ENCODE measurements around the gene TTLL5. TPM values are rescaled to one million over a fixed set of nuclear protein-coding genes. Genes with fewer than 3 reads are reported as not detected.
A peak's percentile ranks its signal among the peaks of the same experiment; 100 is the strongest.

TTLL5 gene
- total RNA-seq, 4 donors from 2014 or later, result 14.2 to 27.1 (median 21.2) TPM

GRCh38 chr14:75832621-75833297 lies 171.7 kb downstream of the TTLL5 start:
- TF ChIP-seq POLR2A (IDR thresholded peaks at IDR 0.05), result no peak
- Histone ChIP-seq H3K36me3 (peaks cover 0 to 4% (median 0%) of the 10 kb centered on the region in 3 donors), H3K4me1 (peaks cover 0 to 13% (median 0%) of the 10 kb centered on the region in 3 donors), H3K27ac (peak overlapping the region in 2 of 4 donors; percentile 16 to 32), H3K27me3 (no peaks in the 10 kb centered on the region), H3K4me3 (no peak overlapping the region), H3K9me3 (no peaks in the 10 kb centered on the region)
- intact Hi-C loops (cut with DNase I), result no loop called here
- no peak for DNase-seq
- 72 to 76% methylated on average over 10 of the region's 10 CpGs for WGBS, 2 donors

GRCh38 chr14:75833326-75834020 lies 172.4 kb downstream of the TTLL5 start:
- Histone ChIP-seq H3K4me1 (peaks cover 0 to 13% (median 0%) of the 10 kb centered on the region in 3 donors), H3K36me3 (peaks cover 0 to 4% (median 0%) of the 10 kb centered on the region in 3 donors), H3K4me3 (no peak overlapping the region), H3K9me3 (no peaks in the 10 kb centered on the region), H3K27me3 (no peaks in the 10 kb centered on the region), H3K27ac (no peak overlapping the region)
- intact Hi-C loops (cut with DNase I), result no loop called here
- TF ChIP-seq POLR2A (IDR thresholded peaks at IDR 0.05), result no peak
- TF ChIP-seq, protein P1, sequence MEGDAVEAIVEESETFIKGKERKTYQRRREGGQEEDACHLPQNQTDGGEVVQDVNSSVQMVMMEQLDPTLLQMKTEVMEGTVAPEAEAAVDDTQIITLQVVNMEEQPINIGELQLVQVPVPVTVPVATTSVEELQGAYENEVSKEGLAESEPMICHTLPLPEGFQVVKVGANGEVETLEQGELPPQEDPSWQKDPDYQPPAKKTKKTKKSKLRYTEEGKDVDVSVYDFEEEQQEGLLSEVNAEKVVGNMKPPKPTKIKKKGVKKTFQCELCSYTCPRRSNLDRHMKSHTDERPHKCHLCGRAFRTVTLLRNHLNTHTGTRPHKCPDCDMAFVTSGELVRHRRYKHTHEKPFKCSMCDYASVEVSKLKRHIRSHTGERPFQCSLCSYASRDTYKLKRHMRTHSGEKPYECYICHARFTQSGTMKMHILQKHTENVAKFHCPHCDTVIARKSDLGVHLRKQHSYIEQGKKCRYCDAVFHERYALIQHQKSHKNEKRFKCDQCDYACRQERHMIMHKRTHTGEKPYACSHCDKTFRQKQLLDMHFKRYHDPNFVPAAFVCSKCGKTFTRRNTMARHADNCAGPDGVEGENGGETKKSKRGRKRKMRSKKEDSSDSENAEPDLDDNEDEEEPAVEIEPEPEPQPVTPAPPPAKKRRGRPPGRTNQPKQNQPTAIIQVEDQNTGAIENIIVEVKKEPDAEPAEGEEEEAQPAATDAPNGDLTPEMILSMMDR (IDR thresholded peaks at IDR 0.05), result no peak
- 82 to 83% methylated on average over 2 of the region's 2 CpGs for WGBS, 2 donors
- no peak for DNase-seq

- Histone ChIP-seq H3K9me3 (no peaks in the 10 kb centered on the region), H3K4me3 (no peak overlapping the region), H3K27ac (no peak overlapping the region), H3K27me3 (no peaks in the 10 kb centered on the region), H3K4me1 (peaks cover 0 to 13% (median 0%) of the 10 kb centered on the region in 3 donors), H3K36me3 (peaks cover 0 to 13% (median 0%) of the 10 kb centered on the region in 3 donors)
- no peak for TF ChIP-seq POLR2A (IDR thresholded peaks at IDR 0.05)
- TF ChIP-seq, protein P1 (IDR thresholded peaks at IDR 0.05), result no peak
- DNase-seq, result no peak
- intact Hi-C loops (cut with DNase I), result no loop called here
Observed at GRCh38 chr14:75835156-75835725, 174.2 kb downstream of the TTLL5 start.

DNA sequence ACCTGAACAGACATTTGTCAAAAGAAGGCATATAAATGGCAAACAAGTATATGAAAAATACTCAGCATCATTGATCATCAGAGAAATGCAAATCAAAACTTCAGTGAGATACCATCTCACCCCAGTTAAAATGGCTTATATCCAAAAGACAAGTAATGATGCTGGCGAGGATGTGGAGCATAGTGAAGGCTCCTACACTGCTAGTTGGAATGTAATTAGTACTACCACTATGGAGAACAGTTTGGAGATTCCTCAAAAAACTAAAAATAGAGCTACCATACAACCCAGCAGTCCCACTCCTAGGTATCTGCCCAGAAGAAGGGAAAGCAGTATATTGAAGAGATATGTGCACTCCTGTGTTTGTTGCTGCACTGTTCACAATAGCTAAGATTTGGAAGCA lies 174.7 kb downstream of the TTLL5 start:
- TF ChIP-seq POLR2A (IDR thresholded peaks at IDR 0.05), result no peak
- TF ChIP-seq, protein P1 (IDR thresholded peaks at IDR 0.05), result no peak
- Histone ChIP-seq H3K27me3 (no peaks in the 10 kb centered on the region), H3K36me3 (peaks cover 0 to 14% (median 0%) of the 10 kb centered on the region in 3 donors), H3K27ac (no peak overlapping the region), H3K4me1 (peaks cover 0 to 13% (median 0%) of the 10 kb centered on the region in 3 donors), H3K9me3 (no peaks in the 10 kb centered on the region), H3K4me3 (no peak overlapping the region)
- intact Hi-C loops (cut with DNase I), result no loop called here
- 100% methylated on average over 1 of the region's 1 CpG for WGBS, 2 donors
- DNase-seq, result no peak

DNA sequence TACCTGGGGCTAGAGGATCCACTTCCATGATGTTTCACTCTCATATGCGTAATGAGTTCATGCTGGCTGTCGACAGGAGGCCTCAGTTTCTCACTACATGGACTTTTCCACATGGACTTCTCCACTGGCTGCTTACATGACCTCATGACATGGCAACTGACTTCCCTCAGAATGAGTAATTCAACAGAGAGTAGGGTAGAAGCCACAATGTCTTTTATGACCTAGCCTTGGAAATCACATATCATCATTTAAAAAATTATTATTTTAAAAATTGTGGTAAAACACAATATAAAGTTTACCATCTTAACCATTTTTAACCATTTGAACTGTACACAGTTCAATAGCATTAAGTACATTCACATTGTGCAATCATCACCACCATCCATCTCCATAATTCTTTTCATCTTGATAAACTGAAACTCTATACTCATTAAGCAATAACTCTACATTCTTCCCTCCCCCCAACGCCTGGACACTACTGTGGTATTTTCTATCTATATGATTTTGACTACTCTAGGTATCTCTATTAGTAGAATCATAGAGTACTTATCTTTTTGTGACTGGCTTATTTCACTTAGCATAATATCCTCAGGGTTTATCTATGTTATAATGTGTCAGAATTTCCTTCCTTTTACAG lies 176.2 kb downstream of the TTLL5 start:
- peaks cover 0 to 18% (median 0%) of the 10 kb centered on the region in 3 donors for H3K36me3 ChIP-seq
- no peaks in the 10 kb centered on the region for H3K9me3 ChIP-seq
- WGBS, 2 donors, result 86 to 95% methylated on average over 3 of the region's 3 CpGs
- no peak overlapping the region for H3K27ac ChIP-seq
- TF ChIP-seq, protein P1 (IDR thresholded peaks at IDR 0.05), result no peak
- no peak for TF ChIP-seq POLR2A (IDR thresholded peaks at IDR 0.05)
- H3K4me1 ChIP-seq, result peaks cover 0 to 2% (median 0%) of the 10 kb centered on the region in 3 donors
- intact Hi-C loops (cut with DNase I), result no loop called here
- H3K27me3 ChIP-seq, result no peaks in the 10 kb centered on the region
- H3K4me3 ChIP-seq, result no peak overlapping the region
- no peak for DNase-seq
